GM21723 (cell line): Measurements from ENCODE around the gene SASH1.

Experiments
- ATAC-seq: cut with Tn5 transposase; IDR thresholded peaks from one replicate; pipeline ENCODE4 v1.9.1; 2021; ENCODE audit warnings: mild to moderate bottlenecking, moderate library complexity; ENCODE audit not compliant: unreplicated experiment

The SASH1 gene

DNA sequence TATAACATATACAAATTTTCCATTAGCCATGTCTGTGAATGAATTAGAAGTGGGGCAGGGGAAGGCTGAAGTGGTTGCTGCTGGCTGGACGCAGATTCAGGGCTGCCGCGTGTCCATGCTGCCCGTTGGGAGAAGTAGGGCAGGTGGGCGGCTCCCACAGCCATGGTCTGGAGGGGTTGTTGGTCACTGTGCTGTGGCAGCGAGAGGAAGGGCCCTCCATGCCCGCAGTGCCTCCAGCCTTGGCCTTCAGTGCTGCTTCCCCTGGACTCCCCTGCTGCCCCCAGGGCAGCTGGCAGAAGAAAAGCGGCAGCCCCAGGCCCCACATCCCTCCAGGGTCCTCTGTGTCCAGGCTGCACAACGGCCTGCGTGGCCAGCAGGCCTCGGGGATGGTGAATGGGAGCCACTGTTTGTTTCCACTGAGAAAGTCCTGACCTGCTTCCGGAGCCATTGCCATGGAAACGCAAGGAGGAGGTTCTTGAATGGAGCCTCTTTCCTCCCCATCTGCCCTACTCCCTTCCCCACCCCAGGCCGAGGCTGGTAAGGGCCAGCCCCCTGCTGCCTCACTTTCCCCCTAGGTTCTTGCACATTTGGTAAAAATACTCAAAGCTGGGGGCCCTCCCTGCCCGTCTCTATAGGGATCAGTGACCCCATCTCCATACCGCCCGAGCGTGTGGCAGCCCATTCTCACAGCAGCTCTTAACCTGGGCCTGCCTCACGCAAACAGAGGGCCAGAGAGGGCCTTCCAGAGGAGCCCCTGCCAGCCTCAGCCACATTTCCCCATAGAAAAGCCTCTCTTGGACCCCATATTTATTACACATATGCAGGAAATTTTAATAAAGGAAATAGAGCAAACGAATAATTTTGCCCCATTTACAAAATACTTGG is 113.3 kb downstream of the SASH1 start:
- ATAC-seq, result no peak

DNA sequence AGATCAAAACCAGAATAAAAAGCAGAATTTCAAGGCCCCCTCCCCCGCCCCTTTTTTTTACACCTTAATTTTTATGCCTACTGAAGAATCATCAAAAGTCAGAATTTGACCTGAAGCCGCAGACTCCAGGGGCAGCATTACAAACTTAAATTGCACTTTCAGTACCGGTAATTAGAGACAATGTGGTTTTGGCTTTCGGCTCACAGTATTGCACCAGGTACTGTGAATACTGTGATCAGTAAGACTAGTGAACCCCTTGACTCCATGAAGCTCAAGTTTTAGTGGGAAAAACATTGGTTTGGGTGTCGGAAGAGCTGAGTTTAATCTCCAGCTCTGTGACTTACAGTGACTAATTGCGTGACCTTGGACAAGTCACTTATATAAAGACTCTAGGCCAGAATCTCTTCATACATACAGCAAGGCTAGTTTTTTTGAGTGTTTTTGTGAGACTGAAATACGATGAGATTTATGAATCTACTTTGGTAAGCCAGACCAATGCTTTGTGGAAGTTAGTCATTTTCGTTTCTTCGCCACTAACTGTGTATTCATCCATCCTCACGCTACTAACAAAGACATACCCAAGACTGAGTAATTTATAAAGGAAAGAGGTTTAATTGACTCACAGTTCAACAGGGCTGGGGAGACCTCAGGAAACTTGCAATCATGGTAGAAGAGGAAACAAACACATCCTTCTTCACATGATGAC is 114.7 kb downstream of the SASH1 start:
- no peak for ATAC-seq

DNA sequence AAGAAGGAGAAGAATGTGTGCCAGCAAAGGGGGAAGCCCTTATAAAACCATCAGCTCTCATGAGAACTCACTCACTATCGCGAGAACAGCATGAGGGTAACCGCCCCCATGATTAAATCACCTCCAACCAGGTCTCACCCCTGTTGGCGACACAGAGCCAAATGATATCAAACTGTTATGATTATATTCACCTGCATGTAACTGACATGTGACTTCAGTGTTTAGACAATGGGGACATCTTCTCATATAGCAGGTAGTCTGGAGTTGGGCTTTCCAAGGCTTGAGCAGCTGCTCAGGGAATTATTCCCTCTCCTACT is 115.2 kb downstream of the SASH1 start:
- no peak for ATAC-seq

DNA sequence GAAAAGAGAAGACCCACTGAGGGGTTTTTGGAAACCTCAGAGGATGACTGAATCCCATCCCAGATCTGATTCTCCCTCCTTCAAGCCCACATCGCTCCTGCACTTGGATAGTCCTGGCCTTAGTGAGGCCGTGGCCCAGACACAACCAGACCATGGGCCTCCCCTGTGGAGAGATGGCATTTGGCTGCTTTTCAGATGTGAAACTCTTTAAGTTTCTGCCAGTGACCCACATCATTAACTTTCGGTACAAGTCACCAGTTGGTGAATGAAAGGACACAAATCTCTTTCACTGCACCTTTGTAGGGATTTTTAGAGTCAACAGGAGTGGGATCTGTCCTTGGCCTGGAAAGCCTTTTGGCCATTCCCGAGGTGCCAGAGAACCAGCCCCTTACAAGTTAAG is 116.6 kb downstream of the SASH1 start:
- no peak for ATAC-seq

DNA sequence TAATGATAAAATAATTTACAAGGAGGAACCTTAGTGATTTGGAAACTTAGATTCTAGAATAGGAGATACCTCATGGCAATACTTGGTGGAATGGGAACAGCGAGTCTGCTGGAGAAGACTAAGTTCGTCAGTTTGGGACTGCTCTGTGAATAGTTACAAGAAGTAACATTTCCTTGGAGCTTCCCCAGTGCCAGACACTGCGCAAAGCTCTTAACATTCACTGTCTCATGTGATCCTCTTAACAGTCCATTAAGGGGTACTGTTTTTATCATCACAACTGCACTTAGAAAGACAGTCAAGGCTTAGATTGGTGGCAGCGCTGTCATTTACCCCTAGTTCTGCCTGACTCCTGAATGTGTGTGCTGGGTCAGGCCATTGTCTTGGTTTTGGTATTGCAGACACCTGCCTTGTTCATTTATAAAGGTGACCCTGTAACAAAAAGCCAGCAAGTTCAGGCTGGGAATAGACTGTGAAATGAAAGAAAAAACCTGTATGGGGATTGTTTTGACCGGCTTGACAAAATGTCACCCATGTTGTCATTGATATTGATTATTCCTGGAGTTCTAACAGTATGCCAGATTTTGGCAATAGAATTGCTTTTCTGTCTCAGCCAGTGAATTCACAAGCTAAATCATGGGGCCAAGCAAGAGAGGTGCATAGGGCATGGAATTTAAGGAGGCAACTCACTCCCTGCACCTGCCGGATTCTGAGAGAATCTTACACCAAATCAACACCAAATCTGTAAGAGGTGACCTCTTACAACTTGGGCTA is 118.4 kb downstream of the SASH1 start:
- ATAC-seq, result no peak

DNA sequence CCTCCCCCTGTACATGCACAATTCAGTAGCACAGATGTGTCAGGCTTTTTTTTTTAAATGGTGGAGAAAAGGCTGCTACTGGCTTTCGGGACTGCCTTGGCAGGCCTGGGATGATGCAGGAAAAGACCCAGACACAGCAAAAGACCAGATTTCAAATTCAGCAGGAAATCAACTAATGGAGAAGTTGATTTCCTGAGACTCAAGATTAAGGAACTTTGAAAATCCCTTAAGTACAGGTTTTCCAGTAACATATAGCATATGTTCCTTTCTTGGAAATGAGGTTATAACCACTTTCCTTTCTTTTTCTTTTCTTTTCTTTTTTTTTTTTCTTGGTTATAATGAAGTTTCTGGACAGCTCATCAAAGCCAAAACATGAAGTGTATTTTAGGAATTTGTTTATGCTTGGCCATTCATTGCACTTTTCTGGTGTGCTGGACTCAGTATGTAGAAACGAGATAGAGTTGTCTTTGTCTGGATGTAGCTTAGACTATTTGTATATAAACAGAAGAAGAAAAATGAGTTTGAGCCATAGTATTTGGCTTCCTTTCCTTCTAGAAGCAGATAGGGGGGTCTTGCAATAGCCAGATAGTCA is 119.4 kb downstream of the SASH1 start:
- no peak for ATAC-seq

DNA sequence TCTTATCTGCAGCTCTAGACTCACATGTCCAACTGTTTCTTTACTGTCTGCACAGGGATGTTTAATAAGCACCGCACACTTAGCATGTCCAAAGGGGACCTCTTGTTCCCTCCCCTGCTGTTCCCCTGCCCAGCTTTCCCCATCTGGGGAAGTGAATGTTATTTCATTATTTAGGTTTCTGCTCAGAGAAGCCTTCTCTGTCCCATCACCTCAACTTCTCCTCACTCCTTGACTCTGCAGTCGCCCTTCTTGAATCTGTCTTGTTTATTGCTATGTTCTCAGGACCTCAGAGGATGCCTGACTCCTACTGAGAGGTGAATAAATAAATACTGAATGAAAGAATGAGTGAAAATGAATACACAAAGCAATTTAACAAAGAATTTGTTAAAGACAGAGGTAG is 121.0 kb downstream of the SASH1 start:
- ATAC-seq, result no peak

DNA sequence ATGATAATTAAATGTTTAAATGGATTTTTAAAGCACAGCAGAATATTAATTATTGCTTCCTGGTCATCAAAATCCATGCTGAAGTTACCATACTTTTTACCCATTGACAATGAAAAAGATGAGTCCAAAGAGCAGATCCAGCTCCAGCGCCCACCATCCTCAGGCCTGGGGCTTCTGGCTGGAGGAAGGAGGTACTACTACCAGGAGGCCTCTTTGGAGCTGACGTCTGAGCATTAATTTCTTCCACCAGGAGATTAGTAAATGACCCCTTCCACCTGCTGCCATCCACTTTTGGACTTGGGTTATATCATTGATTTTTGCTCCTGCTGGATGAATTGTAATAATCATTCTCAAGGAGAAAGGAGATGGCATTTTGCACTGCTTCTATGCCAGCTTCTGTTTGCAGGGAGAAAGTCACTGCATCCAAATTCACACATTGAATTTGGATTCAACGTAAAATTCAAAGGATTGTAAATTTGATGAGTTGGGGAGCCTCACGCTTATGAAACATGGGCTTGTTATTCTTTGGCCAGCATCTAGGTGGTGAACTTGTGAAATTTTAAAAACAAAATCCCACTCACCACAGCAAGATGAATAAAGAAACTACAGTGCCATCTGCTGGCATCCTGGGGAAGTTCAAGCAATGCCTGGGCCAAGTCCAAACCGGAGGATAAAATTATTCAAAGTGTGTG is 121.8 kb downstream of the SASH1 start:
- ATAC-seq, result peak; percentile 82

DNA sequence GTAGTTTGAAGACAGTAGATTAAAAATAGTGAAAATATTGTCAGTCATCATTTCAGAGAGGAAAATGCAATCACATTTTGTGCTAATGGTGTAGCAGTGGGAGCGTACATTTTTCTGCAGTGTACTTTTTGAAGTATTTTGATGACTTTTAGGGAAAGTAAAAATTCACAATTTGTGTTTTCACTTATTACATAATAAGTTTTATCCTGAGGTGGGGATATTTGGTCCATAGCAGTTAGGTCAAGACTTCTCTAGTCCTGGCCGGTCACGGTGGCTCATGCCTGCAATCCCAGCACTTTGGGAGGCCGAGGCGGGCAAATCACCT is 122.3 kb downstream of the SASH1 start:
- no peak for ATAC-seq

DNA sequence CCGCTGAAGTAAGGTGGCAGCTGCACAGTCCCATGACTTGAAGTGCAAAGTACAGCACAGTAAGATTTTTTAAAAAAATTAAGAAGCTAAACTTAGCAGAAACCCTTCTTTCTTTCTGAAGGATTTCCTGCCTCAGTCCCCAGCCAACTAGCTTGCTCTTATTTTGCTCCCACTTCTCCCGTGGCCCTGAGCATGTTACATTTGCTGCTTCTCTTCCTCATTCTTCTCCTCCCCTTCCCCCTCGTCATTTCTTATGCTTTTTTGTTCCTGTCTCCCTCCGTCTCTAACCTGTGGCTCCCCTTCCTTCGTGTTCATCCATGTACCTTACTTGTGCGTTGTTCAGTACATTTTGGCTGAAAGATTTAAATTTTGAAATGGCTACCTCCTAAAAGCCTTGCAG is 123.0 kb downstream of the SASH1 start:
- no peak for ATAC-seq

DNA sequence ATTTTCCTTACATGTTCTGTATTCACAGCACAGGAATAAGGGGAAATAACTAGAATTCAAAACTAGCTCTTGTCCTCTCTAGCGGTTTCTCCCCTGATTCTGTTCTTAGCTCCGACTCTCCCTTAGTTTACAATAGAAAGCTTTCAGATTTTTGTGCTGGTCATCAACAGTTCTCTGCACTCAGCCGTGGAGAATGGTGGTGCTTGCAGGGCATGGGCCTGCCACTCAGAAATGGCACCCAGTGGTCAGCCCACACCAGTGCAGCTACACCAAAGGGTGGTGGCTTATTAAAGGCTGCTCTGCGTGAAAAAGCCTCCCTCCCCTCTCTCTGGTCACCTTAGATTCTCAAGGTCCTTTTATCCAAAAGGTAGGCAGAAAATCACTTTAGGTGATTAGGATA is 123.5 kb downstream of the SASH1 start:
- ATAC-seq, result no peak

DNA sequence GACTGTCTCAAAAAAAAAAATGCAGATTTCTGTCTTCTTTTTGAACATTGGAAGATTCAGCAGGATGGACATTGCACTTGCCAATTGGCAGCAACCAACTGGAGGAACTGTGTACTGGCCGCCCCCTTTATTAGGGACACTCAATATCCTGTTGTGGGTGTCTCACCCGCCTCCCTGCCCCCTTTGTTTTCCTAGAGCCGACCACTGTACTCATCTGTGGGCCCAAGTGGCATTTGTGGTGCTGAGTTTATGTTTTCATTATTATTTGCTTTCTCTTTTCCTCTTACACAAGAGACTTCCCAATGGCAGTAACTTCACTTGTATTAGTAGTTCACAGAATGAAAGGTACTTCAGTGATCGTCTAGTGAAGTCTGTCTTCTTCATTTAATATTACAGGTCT is 125.3 kb downstream of the SASH1 start:
- no peak for ATAC-seq

DNA sequence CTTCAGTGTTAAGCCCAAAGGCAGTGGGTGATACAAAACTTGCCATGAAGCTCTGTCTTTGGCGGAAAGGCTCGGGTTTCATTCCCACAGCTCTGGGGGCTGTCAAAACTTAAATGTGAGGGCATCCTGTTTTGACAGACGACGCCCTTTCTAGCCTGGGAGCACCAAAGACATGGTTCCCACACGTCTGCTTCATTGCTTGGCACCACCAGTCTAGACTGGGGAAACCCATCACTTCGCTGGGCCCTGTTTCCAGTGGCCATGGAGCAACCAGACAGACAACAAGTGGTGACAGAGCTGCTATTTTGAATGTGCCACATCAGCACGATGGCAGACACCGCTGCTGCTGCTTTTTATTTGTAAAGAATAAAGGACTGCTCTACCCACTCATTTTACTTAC is 127.5 kb downstream of the SASH1 start:
- no peak for ATAC-seq

DNA sequence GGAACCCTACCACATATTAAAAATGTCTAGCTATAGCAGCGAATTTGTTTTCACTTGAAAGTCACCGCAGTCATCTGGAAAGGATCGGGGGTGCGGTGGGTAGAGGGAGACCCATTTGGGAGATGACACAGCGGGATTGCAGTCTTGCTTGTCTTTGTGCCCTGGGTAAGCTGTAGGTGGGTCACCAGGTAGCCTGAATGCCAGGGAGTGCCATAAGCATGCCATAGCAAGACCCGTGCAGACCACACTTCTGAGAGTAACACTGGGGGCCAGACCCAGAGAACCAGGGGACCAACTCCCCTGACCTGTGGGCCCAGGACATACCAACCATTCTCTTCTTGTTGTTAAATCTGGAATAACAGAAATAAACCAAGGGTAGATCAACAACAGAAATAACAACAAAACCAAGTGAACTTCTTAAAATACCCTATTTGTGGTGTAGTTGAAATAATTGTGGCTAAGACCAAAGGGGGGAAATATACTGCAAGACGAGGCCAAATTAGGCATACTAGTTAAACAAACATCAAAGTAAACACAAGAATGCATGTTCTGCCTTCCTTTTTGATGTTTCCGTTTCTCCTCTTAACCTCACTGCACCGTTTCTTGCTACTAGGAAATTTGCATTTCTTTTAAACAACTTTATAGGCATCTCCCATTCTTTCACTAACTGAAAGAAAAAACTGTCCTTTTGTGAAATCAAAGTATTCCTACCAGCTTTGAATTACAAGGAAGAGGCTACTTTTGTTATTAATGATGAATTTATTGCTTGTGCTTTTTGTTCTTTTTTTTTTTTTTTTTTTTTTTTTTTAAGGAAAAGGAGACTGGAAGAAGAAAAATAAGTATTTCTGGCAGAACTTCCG is 128.2 kb downstream of the SASH1 start:
- ATAC-seq, result no peak

DNA sequence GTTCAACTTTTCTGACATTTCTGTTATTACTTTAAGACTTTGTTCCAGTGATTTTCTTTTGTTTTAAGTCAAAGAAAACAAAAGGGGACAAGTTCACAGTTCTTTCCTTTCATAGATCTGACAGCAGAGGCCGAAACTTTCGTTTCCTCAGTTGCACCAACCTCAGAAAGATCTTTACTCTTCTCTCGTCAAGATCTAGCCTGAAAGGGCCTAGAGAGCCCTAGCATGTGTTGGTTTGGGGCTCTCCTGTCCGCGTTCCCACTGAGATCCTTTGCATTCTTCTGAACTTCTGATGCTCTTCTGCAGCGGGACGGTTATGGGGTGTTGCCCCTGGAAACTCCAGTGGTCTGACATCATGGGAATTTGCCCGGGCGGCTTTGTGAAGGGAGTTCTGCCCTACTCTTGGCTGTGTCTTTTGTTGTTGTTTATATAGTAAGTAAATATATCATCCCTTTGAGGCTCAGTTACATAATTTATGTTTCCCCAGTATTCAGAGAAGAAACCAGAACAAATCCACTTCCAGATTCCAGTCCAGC is 129.1 kb downstream of the SASH1 start:
- no peak for ATAC-seq

DNA sequence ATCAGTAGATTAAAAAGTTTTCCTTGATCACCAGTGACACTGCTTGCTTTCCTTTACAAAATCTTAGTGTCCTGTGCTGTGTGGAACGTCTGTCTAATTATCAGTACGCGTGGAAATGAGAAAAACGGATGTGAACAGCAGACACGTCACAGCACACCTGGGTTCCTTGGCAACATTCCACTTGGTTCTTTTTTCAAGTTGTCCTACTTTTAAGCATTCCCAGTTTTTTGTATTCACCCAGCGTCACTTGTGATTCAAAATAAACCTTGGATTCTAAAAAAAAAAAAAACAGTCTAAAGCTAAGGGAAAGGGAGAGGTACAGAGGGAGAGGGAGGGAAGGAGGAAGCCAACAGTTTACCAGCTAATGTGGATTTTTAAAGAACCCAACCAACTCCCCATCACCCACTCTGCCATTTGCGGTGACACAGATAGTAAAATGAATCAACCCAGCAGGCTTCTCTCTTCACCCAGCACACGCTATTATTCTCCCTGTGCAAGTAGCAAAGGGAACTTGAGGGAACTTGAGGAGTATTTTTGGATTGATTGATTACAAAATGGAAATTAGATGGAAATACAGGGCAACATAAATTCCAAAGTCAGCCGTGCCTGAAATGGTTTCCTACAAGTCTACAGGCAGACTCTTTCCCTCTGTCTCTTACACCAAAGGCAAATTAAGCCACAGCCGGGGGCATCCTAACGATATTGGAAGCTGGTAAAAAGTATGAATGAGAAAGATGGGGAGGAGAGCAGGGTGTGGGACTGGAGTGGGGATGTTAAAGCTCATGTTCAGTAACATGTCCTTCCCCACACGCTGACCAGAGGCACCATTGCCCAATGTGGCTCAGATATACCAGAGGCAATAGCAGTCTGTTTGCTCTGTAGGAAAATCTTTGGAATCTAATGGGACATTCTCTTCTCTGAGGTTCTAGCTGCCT is 129.8 kb downstream of the SASH1 start:
- ATAC-seq, result no peak

DNA sequence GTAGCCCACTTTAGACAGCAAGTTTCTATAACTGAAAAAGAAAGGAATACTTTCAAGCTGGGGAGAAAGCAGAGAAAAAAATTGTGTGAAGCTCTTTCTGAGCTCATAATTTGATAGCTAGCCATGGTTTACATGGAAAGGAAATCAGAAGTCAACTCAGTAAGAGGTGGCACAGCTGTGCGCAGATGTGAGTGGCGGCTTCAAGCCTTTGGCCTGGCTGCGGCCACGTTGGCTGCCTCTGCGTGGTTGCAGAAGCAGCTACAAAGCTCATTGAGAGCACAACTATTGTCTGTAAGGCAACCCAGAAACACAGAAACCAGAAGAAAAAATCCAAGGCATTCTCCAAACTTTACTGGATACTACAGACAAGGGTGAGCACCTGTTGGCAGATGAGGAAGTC is 136.9 kb downstream of the SASH1 start:
- ATAC-seq, result no peak

DNA sequence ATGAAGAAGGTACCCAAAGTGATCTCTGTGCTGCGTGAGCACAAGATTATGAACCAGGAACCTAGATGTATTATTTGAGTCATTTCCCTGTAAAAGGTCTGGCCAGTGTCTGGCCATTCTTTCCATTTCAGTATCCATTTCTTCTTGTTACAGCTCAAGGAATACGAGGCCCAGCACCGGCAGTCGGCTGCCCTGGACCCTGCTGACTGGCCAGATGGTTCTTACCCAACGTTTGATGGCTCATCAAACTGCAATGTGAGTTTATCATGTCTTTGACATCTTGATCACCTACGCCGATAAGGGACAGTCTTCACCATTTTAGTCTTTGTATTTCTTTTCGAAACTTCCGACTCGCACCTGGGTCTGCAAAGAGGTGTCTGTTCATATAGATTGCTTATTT is 144.8 kb downstream of the SASH1 start:
- ATAC-seq, result no peak
